HCT116 (cell line): Measurements from ENCODE around the gene GNG4. TPM values are rescaled to one million over a fixed set of nuclear protein-coding genes. Genes with fewer than 3 reads are reported as not detected.

Experiments
- ATAC-seq: fragments of 200-7000 bp; cut with Tn5 transposase; 2 replicates; pipeline ENCODE4 v1.9.1; 2020; ENCODE audit warnings: mild to moderate bottlenecking, moderate library complexity
- BruUV-seq: library from RNA; stranded (reverse); fragments of 400-500 nt; replicated peaks from 2 replicates; lab custom pipeline; 2021; lab: Mats Ljungman, UMichigan
- CTCF ChIA-PET: fragments of 300-600 bp; sonication (Branson Sonifier 250); formaldehyde crosslinking; loops from one replicate; lab custom pipeline; 2021; ENCODE audit warnings: antibody characterized with exemption; lab: Charles Lee
- POLR2A ChIA-PET: fragments of 300-600, 350-600 bp; sonication (Branson Sonifier 250); formaldehyde crosslinking; loops from one replicate; lab custom pipeline; 2021; ENCODE audit warnings: antibody characterized with exemption; lab: Charles Lee
- RAD21 ChIA-PET, 2 experiments: fragments of 300-600 bp; sonication (Branson Sonifier 250); formaldehyde crosslinking; loops; one replicate each; lab custom pipeline; 2023; ENCODE audit warnings: low total read pairs in 2 of 2; ENCODE audit not compliant: uncharacterized antibody in 2 of 2, unreplicated experiment in 2 of 2, low non-redundant PET in 1 of 2; lab: Charles Lee
- DNase-seq: peaks from one replicate; pipeline ENCODE4 v3.0.0-alpha.2; 2010; ENCODE audit warnings: low read depth, low spot score
- H2AFZ ChIP-seq: fragments of 200-600 bp; shearing (Covaris generic), sonication (generic); 2 replicates; pipeline ENCODE4 v1.6.1; 2017; ENCODE audit warnings: low read depth, mixed run types, mixed read lengths, antibody characterized with exemption, low read length; ENCODE audit not compliant: poor library complexity, severe bottlenecking
- H3K27ac ChIP-seq: 2 replicates; pipeline ENCODE4 v1.5.1; 2012; ENCODE audit warnings: low read depth, low read length
- H3K27me3 ChIP-seq: fragments of 200-600 bp; sonication (generic); 2 replicates; pipeline ENCODE4 v1.6.1; 2016; ENCODE audit warnings: mixed run types, low read length, mixed read lengths; ENCODE audit not compliant: insufficient read depth
- H3K36me3 ChIP-seq, 2 experiments: fragments of 200-500 bp in 1 of 2; fragments of 200-600 bp in 1 of 2; sonication (Bioruptor generic) in 1 of 2; sonication (generic) in 1 of 2; 2 replicates each; pipeline versions ENCODE4 v1.5.1 to v1.6.1; 2014 to 2016; ENCODE audit warnings: low read length in 2 of 2, inconsistent platforms in 1 of 2, mixed read lengths in 1 of 2, mixed run types in 1 of 2; ENCODE audit not compliant: insufficient read depth in 2 of 2, control insufficient read depth in 1 of 2
- H3K4me1 ChIP-seq, 2 experiments: fragments of 200-600 bp in 1 of 2; sonication (generic) in 1 of 2; 2 replicates each; pipeline versions ENCODE4 v1.5.1 to v1.6.1; 2012 to 2017; ENCODE audit warnings: low read length in 2 of 2, inconsistent platforms in 1 of 2, mild to moderate bottlenecking in 1 of 2, mixed read lengths in 1 of 2, mixed run types in 1 of 2, moderate library complexity in 1 of 2; ENCODE audit not compliant: insufficient read depth in 2 of 2, control insufficient read depth in 1 of 2
- H3K4me2 ChIP-seq: fragments of 200-600 bp; sonication (generic); 2 replicates; pipeline ENCODE4 v1.6.1; 2017; ENCODE audit warnings: mixed run types, low read length, mixed read lengths
- H3K4me3 ChIP-seq, 2 experiments: fragments of 200-600 bp in 1 of 2; sonication (generic) in 1 of 2; replicated peaks in 1 of 2; 2 replicates each; pipeline ENCODE4 v1.5.1; 2011 to 2016; ENCODE audit warnings: low read length in 2 of 2, control low read depth in 1 of 2, low read depth in 1 of 2, mild to moderate bottlenecking in 1 of 2, mixed read lengths in 1 of 2, mixed run types in 1 of 2
- H3K79me2 ChIP-seq: fragments of 200-600 bp; sonication (generic); 2 replicates; pipeline ENCODE4 v1.6.1; 2017; ENCODE audit warnings: mild to moderate bottlenecking, mixed run types, low read length, moderate library complexity, mixed read lengths; ENCODE audit not compliant: insufficient read depth
- H3K9ac ChIP-seq: fragments of 200-600 bp; sonication (generic); 2 replicates; pipeline ENCODE4 v1.6.1; 2016; ENCODE audit warnings: low read length, mixed read lengths
- H3K9me2 ChIP-seq: fragments of 200-600 bp; sonication (generic), shearing (Covaris generic); 2 replicates; pipeline ENCODE4 v1.6.1; 2017; ENCODE audit warnings: mixed run types, mild to moderate bottlenecking, moderate library complexity; ENCODE audit not compliant: insufficient read depth
- H3K9me3 ChIP-seq, 2 experiments: fragments of 200-500 bp in 1 of 2; fragments of 200-600 bp in 1 of 2; sonication (Bioruptor generic) in 1 of 2; sonication (generic) in 1 of 2; 2 replicates each; pipeline ENCODE4 v1.6.1; 2014 to 2017; ENCODE audit warnings: low read length in 2 of 2, mixed read lengths in 2 of 2, inconsistent platforms in 1 of 2, low read depth in 1 of 2, mild to moderate bottlenecking in 1 of 2, mixed run types in 1 of 2, moderate library complexity in 1 of 2; ENCODE audit not compliant: control insufficient read depth in 1 of 2, insufficient read depth in 1 of 2
- H4K20me1 ChIP-seq: fragments of 200-600 bp; sonication (generic), shearing (Covaris generic); 2 replicates; pipeline ENCODE4 v1.6.1; 2017; ENCODE audit warnings: mixed run types, mild to moderate bottlenecking, moderate library complexity; ENCODE audit not compliant: insufficient read depth
- CBX3 ChIP-seq: IDR thresholded peaks from 2 replicates; pipeline ENCODE4 v1.6.1; 2012; ENCODE audit warnings: low read depth
- CTCF ChIP-seq, 3 experiments: fragments of 200-600 bp in 1 of 3; sonication (generic) in 1 of 3; IDR thresholded peaks in 2 of 3; conservative IDR thresholded peaks in 1 of 3; 2 replicates each; pipeline ENCODE4 v1.5.1; 2012 to 2017; ENCODE audit warnings: low read depth in 2 of 3, low read length in 2 of 3, antibody characterized with exemption in 1 of 3, borderline replicate concordance in 1 of 3, control low read depth in 1 of 3, mild to moderate bottlenecking in 1 of 3, mixed read lengths in 1 of 3, mixed run types in 1 of 3, moderate library complexity in 1 of 3; ENCODE audit not compliant: insufficient read depth in 1 of 3
- ELF1 ChIP-seq: IDR thresholded peaks from 2 replicates; pipeline ENCODE4 v1.6.1; 2012; ENCODE audit warnings: low read depth, borderline replicate concordance
- JUND ChIP-seq: IDR thresholded peaks from 2 replicates; pipeline ENCODE4 v1.6.1; 2012
- POLR2AphosphoS5 ChIP-seq: IDR thresholded peaks from 2 replicates; pipeline ENCODE4 v1.6.1; 2011; ENCODE audit warnings: mild to moderate bottlenecking, low read depth, low read length, moderate library complexity
- SIN3A ChIP-seq: IDR thresholded peaks from 2 replicates; pipeline ENCODE4 v1.6.1; 2012; ENCODE audit warnings: low read depth
- SRF ChIP-seq: IDR thresholded peaks from 2 replicates; pipeline ENCODE4 v1.6.1; 2012; ENCODE audit warnings: low read depth
- TCF7L2 ChIP-seq: IDR thresholded peaks from 2 replicates; pipeline ENCODE4 v1.7.0; 2011; ENCODE audit warnings: borderline replicate concordance, inconsistent platforms; ENCODE audit not compliant: insufficient read depth, insufficient read length; ENCODE audit errors: extremely low read depth
- ZBTB33 ChIP-seq: IDR thresholded peaks from 2 replicates; pipeline ENCODE4 v1.6.1; 2011; ENCODE audit warnings: mild to moderate bottlenecking, low read length, moderate library complexity; ENCODE audit not compliant: insufficient replicate concordance; ENCODE audit errors: extremely low read depth
- ZNF274 ChIP-seq: fragments of 200-500 bp; sonication (Bioruptor generic); IDR thresholded peaks from 2 replicates; pipeline ENCODE4 v1.6.1; 2014; ENCODE audit warnings: mild to moderate bottlenecking, low read depth, low read length, inconsistent platforms
- intact Hi-C: fragments of 100-400 bp; cut with micrococcal nuclease; formaldehyde crosslinking; loops from 2 replicates; pipeline ENCODE4 v1.10.0; 2022
- total RNA-seq: library from RNA; stranded (reverse); gene quantifications from one replicate; pipeline ENCODE4 v1.2.1, GENCODE V29; 2021; ENCODE audit not compliant: unreplicated experiment

The GNG4 gene
- total RNA-seq, 1 experiment from 2014 or later = 10.6 TPM

- H3K27ac ChIP-seq = no peak overlapping the region
- H3K9ac ChIP-seq = no peak overlapping the region
- H3K79me2 ChIP-seq = no peaks in the 10 kb centered on the region
- ChIA-PET CTCF (no interaction called here), RAD21 (no interaction called here), POLR2A (no interaction called here)
- no TSS peak for BruUV-seq
- no peak overlapping the region for H3K4me2 ChIP-seq
- DNase-seq (no peak), ATAC-seq (no peak)
- no peak overlapping the region for H3K4me3 ChIP-seq
- no peaks in the 10 kb centered on the region for H3K4me1 ChIP-seq
- no peaks in the 10 kb centered on the region for H3K9me3 ChIP-seq
- H3K36me3 ChIP-seq = no peaks in the 10 kb centered on the region
- intact Hi-C loops = no loop called here
- H2AFZ ChIP-seq = no peak overlapping the region
- H4K20me1 ChIP-seq = no peaks in the 10 kb centered on the region
- H3K27me3 ChIP-seq = no peaks in the 10 kb centered on the region
- no peaks in the 10 kb centered on the region for H3K9me2 ChIP-seq
- no peak for TF ChIP-seq POLR2AphosphoS5
- TF ChIP-seq ELF1 = no peak
- TF ChIP-seq ZBTB33 = no peak
- TF ChIP-seq SRF = no peak
- no peak for TF ChIP-seq JUND
- no peak for TF ChIP-seq CTCF (IDR thresholded peaks at IDR 0.05 in 2 of 3, conservative IDR thresholded peaks at IDR 0.05 in 1 of 3; ENCODE audit: borderline replicate concordance in 1 of 3, insufficient read depth in 1 of 3, low read depth in 2 of 3, low read length in 2 of 3)
- TF ChIP-seq ZNF274 = no peak
- no peak for TF ChIP-seq CBX3
- TF ChIP-seq SIN3A = no peak
- TF ChIP-seq TCF7L2 = no peak
- TF ChIP-seq, all 23 proteins: peak for 0
Measured at GRCh38 chr1:235567812-235568503, 81.6 kb downstream of the GNG4 start.
